GM12878 (cell line): ENCODE data around the gene CCR7. TPM values are rescaled to one million over a fixed set of nuclear protein-coding genes. Genes with fewer than 3 reads are reported as not detected.

Experiments used
- ATAC-seq: fragments of 200-7000 bp; cut with Tn5 transposase; 3 replicates; pipeline ENCODE4 v1.9.1; 2020; ENCODE audit warnings: mild to moderate bottlenecking, moderate library complexity
- BruUV-seq: library from RNA; stranded (reverse); fragments of 400-500 nt; replicated peaks from 2 replicates; lab custom pipeline; 2021; lab: Mats Ljungman, UMichigan
- CTCF ChIA-PET: fragments of 300-600 bp; sonication (Branson Sonifier 250); formaldehyde crosslinking; extraction: SDS; loops from one replicate; lab custom pipeline; 2021; ENCODE audit warnings: inconsistent platforms; lab: Yijun Ruan, JAX
- POLR2A ChIA-PET: fragments of 350-600 bp; formaldehyde crosslinking; extraction: SDS; loops from one replicate; lab custom pipeline; 2021; ENCODE audit warnings: inconsistent platforms; lab: Charles Lee
- RAD21 ChIA-PET: fragments of 300-600 bp; sonication (Branson Sonifier 250); formaldehyde crosslinking; loops from one replicate; lab custom pipeline; 2023; ENCODE audit warnings: antibody characterized with exemption; ENCODE audit not compliant: unreplicated experiment; lab: Charles Lee
- SMC1A ChIA-PET: fragments of 300-600 bp; sonication (Branson Sonifier 250); formaldehyde crosslinking; loops from one replicate; lab custom pipeline; 2023; ENCODE audit not compliant: unreplicated experiment, uncharacterized antibody; lab: Charles Lee
- DNase-seq: peaks from one replicate; pipeline ENCODE4 v3.0.0-alpha.2; 2011; ENCODE audit warnings: low read depth, low spot score
- FAIRE-seq: peaks from 3 replicates; lab custom pipeline; 2011; peaks lifted over from hg19 to GRCh38; lab: Jason Lieb, UNC
- H2AFZ ChIP-seq: 2 replicates; pipeline ENCODE4 v1.6.0; 2011; ENCODE audit warnings: low read depth, low read length, control low read depth; ENCODE audit not compliant: control insufficient read depth
- H3K27ac ChIP-seq: 2 replicates; pipeline ENCODE4 v1.5.1; 2011; ENCODE audit warnings: control low read depth; ENCODE audit not compliant: control insufficient read depth, insufficient read depth
- H3K27me3 ChIP-seq, 2 experiments: replicated peaks in 1 of 2; 2 replicates each; pipeline versions ENCODE4 v1.6.0 to v1.6.1; 2011; ENCODE audit warnings: low read length in 1 of 2; ENCODE audit not compliant: control insufficient read depth in 2 of 2, insufficient read depth in 2 of 2
- H3K36me3 ChIP-seq, 2 experiments: 2 replicates each; pipeline ENCODE4 v1.5.1; 2011; ENCODE audit warnings: low read length in 1 of 2; ENCODE audit not compliant: control insufficient read depth in 2 of 2, insufficient read depth in 2 of 2
- H3K4me1 ChIP-seq: 2 replicates; pipeline ENCODE4 v1.6.1; 2011; ENCODE audit warnings: mild to moderate bottlenecking, low read length, moderate library complexity, mixed read lengths; ENCODE audit not compliant: control insufficient read depth, insufficient read depth
- H3K4me2 ChIP-seq: 2 replicates; pipeline ENCODE4 v1.6.0; 2011; ENCODE audit warnings: control low read depth; ENCODE audit not compliant: control insufficient read depth, insufficient read depth
- H3K4me3 ChIP-seq: fragments of 200-600 bp; sonication (generic); 2 replicates; pipeline ENCODE4 v1.5.1; 2016
- H3K79me2 ChIP-seq: 2 replicates; pipeline ENCODE4 v1.6.0; 2011; ENCODE audit warnings: low read length; ENCODE audit not compliant: control insufficient read depth, insufficient read depth
- H3K9ac ChIP-seq: 2 replicates; pipeline ENCODE4 v1.8.0; 2011; ENCODE audit warnings: low read length, control low read depth, mixed read lengths; ENCODE audit not compliant: control insufficient read depth, insufficient read depth
- H3K9me3 ChIP-seq: replicated peaks from 3 replicates; pipeline ENCODE4 v1.5.1; 2011; ENCODE audit warnings: mild to moderate bottlenecking, low read length; ENCODE audit not compliant: control insufficient read depth, insufficient read depth
- H4K20me1 ChIP-seq: 2 replicates; pipeline ENCODE4 v1.6.0; 2011; ENCODE audit not compliant: control insufficient read depth, insufficient read depth
- CHD4 ChIP-seq: fragments of 200-600 bp; sonication (generic); IDR thresholded peaks from 2 replicates; pipeline ENCODE4 v1.6.1; 2016; ENCODE audit warnings: mild to moderate bottlenecking
- DPF2 ChIP-seq: fragments of 450-650 bp; IDR thresholded peaks from 2 replicates; pipeline ENCODE4 v1.6.1; 2017; ENCODE audit warnings: mild to moderate bottlenecking
- GABPA ChIP-seq: IDR thresholded peaks from 2 replicates; pipeline ENCODE4 v1.6.1; 2014; ENCODE audit warnings: antibody characterized with exemption, low read depth, mild to moderate bottlenecking, inconsistent platforms
- JUNB ChIP-seq: IDR thresholded peaks from 2 replicates; pipeline ENCODE4 v1.6.1; 2016; ENCODE audit warnings: antibody characterized with exemption, mild to moderate bottlenecking
- KDM1A ChIP-seq: fragments of 200-600 bp; sonication (generic); IDR thresholded peaks from 2 replicates; pipeline ENCODE4 v1.6.1; 2016; ENCODE audit warnings: borderline replicate concordance
- NBN ChIP-seq: fragments of 450-650 bp; IDR thresholded peaks from 2 replicates; pipeline ENCODE4 v1.6.1; 2016
- NFYA ChIP-seq: IDR thresholded peaks from 2 replicates; pipeline ENCODE4 v1.6.1; 2011; ENCODE audit warnings: low read depth, mild to moderate bottlenecking, low read length, improper control_type of control experiment, borderline replicate concordance
- NKRF ChIP-seq: fragments of 450-650 bp; conservative IDR thresholded peaks from 2 replicates; pipeline ENCODE4 v1.6.1; 2017; ENCODE audit warnings: mild to moderate bottlenecking, moderate library complexity
- NR2F1 ChIP-seq: fragments of 450-650 bp; conservative IDR thresholded peaks from 2 replicates; pipeline ENCODE4 v1.6.1; 2017; ENCODE audit warnings: mild to moderate bottlenecking
- PKNOX1 ChIP-seq: fragments of 450-650 bp; IDR thresholded peaks from 2 replicates; pipeline ENCODE4 v1.6.1; 2016; ENCODE audit warnings: mild to moderate bottlenecking
- POLR2A ChIP-seq: IDR thresholded peaks from 2 replicates; pipeline ENCODE4 v1.6.1; 2011; ENCODE audit warnings: low read depth, mild to moderate bottlenecking, low read length
- POLR2AphosphoS2 ChIP-seq: IDR thresholded peaks from 2 replicates; pipeline ENCODE4 v1.6.1; 2011; ENCODE audit warnings: low read depth, mild to moderate bottlenecking, low read length, improper control_type of control experiment, moderate library complexity
- SMAD5 ChIP-seq: IDR thresholded peaks from 2 replicates; pipeline ENCODE4 v1.6.1; 2016; ENCODE audit warnings: antibody characterized with exemption, low read depth
- SRF ChIP-seq, 2 experiments: IDR thresholded peaks; 2 replicates each; pipeline ENCODE4 v1.6.1; 2011; ENCODE audit warnings: low read depth in 2 of 2, low read length in 2 of 2, mild to moderate bottlenecking in 1 of 2, moderate library complexity in 1 of 2
- SUZ12 ChIP-seq: fragments of 200-600 bp; sonication (generic); IDR thresholded peaks from one replicate; pipeline ENCODE4 v1.6.1; 2018; ENCODE audit warnings: antibody characterized with exemption, mild to moderate bottlenecking; ENCODE audit not compliant: unreplicated experiment
- ZBTB4 ChIP-seq: fragments of 450-650 bp; formaldehyde crosslinking; IDR thresholded peaks from 2 replicates; pipeline ENCODE4 v1.4.0; 2022; ENCODE audit warnings: mild to moderate bottlenecking, moderate library complexity
- ZNF207 ChIP-seq: fragments of 450-650 bp; IDR thresholded peaks from 2 replicates; pipeline ENCODE4 v1.6.1; 2014; ENCODE audit warnings: antibody characterized with exemption, mild to moderate bottlenecking, borderline replicate concordance
- ZSCAN29 ChIP-seq: fragments of 450-650 bp; IDR thresholded peaks from 2 replicates; pipeline ENCODE4 v1.6.1; 2017; ENCODE audit warnings: mild to moderate bottlenecking, moderate library complexity
- ZZZ3 ChIP-seq: IDR thresholded peaks from 2 replicates; pipeline ENCODE4 v1.6.1; 2011; ENCODE audit warnings: low read depth; ENCODE audit not compliant: control insufficient read depth, insufficient read length
- WGBS: methylation state at CpG from one replicate; pipeline ENCODE4 v1.1.6; 2016; ENCODE audit warnings: low lambda C conversion rate; ENCODE audit not compliant: insufficient replicate concordance, insufficient coverage; ENCODE audit errors: missing lambda C conversion rate; 5-methylcytosine and 5-hydroxymethylcytosine counted together
- in situ Hi-C: fragments of 300-500 bp; cut with MboI; formaldehyde crosslinking; loops from 9 replicates; pipeline ENCODE4 v1.14.3; 2018; ENCODE audit warnings: mixed read lengths
- intact Hi-C: fragments of 100-400 bp; cut with micrococcal nuclease; formaldehyde crosslinking; loops from one replicate; pipeline ENCODE4 v1.14.2; 2022; ENCODE audit not compliant: unreplicated experiment
- polyA plus RNA-seq, 11 experiments: library from polyadenylated mRNA; depleted of rRNA in 4 of 11; unstranded in 6 of 11; stranded (reverse) in 5 of 11; fragments of >200 nt; fragmentation: Nextera tagmentation in 4 of 11; fragmentation: Illumina TruSeq in 1 of 11; extraction: Ambion mirVana in 4 of 11; extraction: Trizol in 1 of 11; gene quantifications; 1 replicate in 1 of 11; 2 replicates in 10 of 11; pipeline versions ENCODE4 v1.2.1 to v1.2.3, GENCODE V29; 2011 to 2016; ENCODE audit warnings: inconsistent platforms in 2 of 11, missing spikeins in 2 of 11, low read depth in 1 of 11
- total RNA-seq, 4 experiments: library from RNA; depleted of rRNA in 3 of 4; stranded (reverse); fragments of >200 nt in 3 of 4; fragmentation: Illumina TruSeq in 1 of 4; extraction: Trizol in 1 of 4; gene quantifications; 2 replicates each; pipeline versions ENCODE4 v1.2.1 to v1.2.3, GENCODE V29; 2013 to 2021

CCR7 gene
- total and polyA plus RNA-seq, 10 of the 15 experiments (the other 5 are each of a cell fraction or from before 2014, with no cell fraction given): 131 to 1,171 (median 260) TPM

- Histone ChIP-seq H3K9ac (no peak overlapping the region), H3K36me3 (peaks cover 25 to 58% of the 10 kb centered on the region in 2 experiments; a peak in 3 of 4 replicates), H3K79me2 (peaks cover 32% of the 10 kb centered on the region), H3K4me1 (peaks cover 44% of the 10 kb centered on the region), H3K4me3 (no peak overlapping the region), H2AFZ (no peak overlapping the region), H3K9me3 (no peaks in the 10 kb centered on the region), H3K4me2 (no peak overlapping the region; the same call in 1 of the 2 replicates), H3K27ac (no peak overlapping the region), H3K27me3 (no peaks in the 10 kb centered on the region), H4K20me1 (peaks cover 5% of the 10 kb centered on the region)
- FAIRE-seq (no peak), DNase-seq (no peak), ATAC-seq (no peak)
- ChIA-PET RAD21 (interaction anchor here (1.4 to 21.1 kb wide), 7 partner anchors 9 to 58 kb away, joined by 3 to 514 read pairs (median 10); no protein-coding TSS in a partner anchor), SMC1A (interaction anchor here (0.8 to 21.2 kb wide), 6 partner anchors 9 to 58 kb away, joined by 3 to 430 read pairs (median 39); no protein-coding TSS in a partner anchor), CTCF (interaction anchor here (0.9 to 12.8 kb wide), 8 partner anchors 8 to 1105 kb away, joined by 3 to 318 read pairs (median 16); no protein-coding TSS in a partner anchor), POLR2A (interaction anchor here (1.0 to 9.5 kb wide), 6 partner anchors 9 to 55 kb away, joined by 3 to 97 read pairs (median 52); no protein-coding TSS in a partner anchor)
- in situ Hi-C loops: no loop called here
- 47% methylated on average over 6 of the region's 6 CpGs for WGBS
- intact Hi-C loops: no loop called here
- BruUV-seq: no TSS peak
- TF ChIP-seq ZNF207: no peak
- no peak for TF ChIP-seq PKNOX1
- no peak for TF ChIP-seq KDM1A
- TF ChIP-seq JUNB: no peak
- TF ChIP-seq NBN: no peak
- TF ChIP-seq POLR2AphosphoS2: no peak; the same call in 1 of the 2 replicates
- TF ChIP-seq ZBTB4 (CRISPR knock-in tag): 0 out of 2 replicates have a peak, but pooled peaks have one; percentile 39
- TF ChIP-seq POLR2A: peak; percentile 15; the same call in 1 of the 2 replicates
- TF ChIP-seq NR2F1: no peak
- TF ChIP-seq SRF (IDR thresholded peaks at IDR 0.05; ENCODE audit: low read depth in 2 of 2, low read length in 2 of 2): no peak
- TF ChIP-seq NKRF: no peak
- no peak for TF ChIP-seq CHD4
- TF ChIP-seq DPF2: no peak
- no peak for TF ChIP-seq GABPA
- 0 out of 2 replicates have a peak, but pooled peaks have one; percentile 34 for TF ChIP-seq SMAD5
- TF ChIP-seq NFYA: no peak
- no peak for TF ChIP-seq ZSCAN29
- no peak for TF ChIP-seq ZZZ3
- no peak for TF ChIP-seq SUZ12
Observed at GRCh38 chr17:40557531-40558299, 7.6 kb downstream of the CCR7 start.
